Prostate gland (tissue), 2 donors: Measurements from ENCODE around the gene TBC1D13.

Experiments
- CTCF ChIP-seq, 4 experiments: fragments of 200-600 bp in 2 of 4; fragments of 450-650 bp in 2 of 4; sonication (generic) in 2 of 4; IDR thresholded peaks; 1 replicate in 3 of 4; 2 replicates in 1 of 4; pipeline ENCODE4 v1.5.1; 2016 to 2019; ENCODE audit warnings: antibody characterized with exemption in 4 of 4, mild to moderate bottlenecking in 2 of 4, moderate library complexity in 2 of 4
- POLR2A ChIP-seq: fragments of 450-650 bp; IDR thresholded peaks from one replicate; pipeline ENCODE4 v1.6.1; 2016; ENCODE audit warnings: antibody characterized with exemption, mild to moderate bottlenecking
- POLR2AphosphoS5 ChIP-seq: sonication (generic); formaldehyde crosslinking; IDR thresholded peaks from one replicate; pipeline ENCODE4 v1.6.1; 2017; ENCODE audit warnings: antibody characterized with exemption

GRCh38 chr9:128805661-128806060, 18.6 kb downstream of the TBC1D13 start:
- TF ChIP-seq CTCF (IDR thresholded peaks at IDR 0.05) (no peak), POLR2AphosphoS5 (no peak), POLR2A (no peak)
